ENCODE data around the gene RHOU. TPM values are rescaled to one million over a fixed set of nuclear protein-coding genes. Genes with fewer than 3 reads are reported as not detected.
"Not testable (repeated sequence)": the region's sequence is repeated elsewhere in the genome, so short reads cannot be mapped to it uniquely, and the experiment has no call there.

RHOU gene
- total RNA-seq, 4 donors from 2014 or later: 13.1 to 41.2 (median 26.6) TPM

DNA sequence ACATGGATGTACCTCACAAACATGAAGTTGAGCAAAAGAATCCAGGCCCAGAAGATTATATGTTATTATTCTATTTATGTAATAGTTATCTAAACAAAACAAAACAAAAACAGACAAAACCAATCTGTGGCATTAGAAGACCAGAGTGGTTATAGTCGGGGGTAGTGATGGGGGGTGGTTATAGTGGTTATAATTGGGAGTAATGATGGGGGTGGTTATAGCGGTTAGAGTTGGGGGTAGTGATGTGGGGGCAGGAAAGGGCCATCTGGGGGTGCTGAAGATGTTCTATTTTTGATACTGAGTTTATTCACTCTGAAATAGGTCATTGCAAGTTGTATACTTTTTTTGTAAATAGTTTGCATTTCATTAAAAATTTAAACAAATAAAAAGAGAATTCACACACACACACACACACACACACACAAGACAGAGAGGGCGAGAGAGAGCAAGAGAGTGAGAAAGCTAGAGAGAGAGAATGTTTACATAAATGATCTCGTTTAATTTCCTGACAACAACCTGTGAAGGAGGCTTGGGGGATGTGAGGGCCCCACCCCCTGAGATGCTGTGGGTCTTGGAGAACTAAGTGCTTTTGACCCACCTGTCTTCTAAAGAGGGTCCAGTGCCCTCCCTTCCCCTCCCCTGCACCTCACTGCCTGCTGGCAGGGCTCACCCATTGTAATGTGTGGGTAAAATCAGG lies 37.4 kb downstream of the RHOU start:
- no peak for TF ChIP-seq POLR2A (IDR thresholded peaks at IDR 0.05)
- TF ChIP-seq, protein P1, sequence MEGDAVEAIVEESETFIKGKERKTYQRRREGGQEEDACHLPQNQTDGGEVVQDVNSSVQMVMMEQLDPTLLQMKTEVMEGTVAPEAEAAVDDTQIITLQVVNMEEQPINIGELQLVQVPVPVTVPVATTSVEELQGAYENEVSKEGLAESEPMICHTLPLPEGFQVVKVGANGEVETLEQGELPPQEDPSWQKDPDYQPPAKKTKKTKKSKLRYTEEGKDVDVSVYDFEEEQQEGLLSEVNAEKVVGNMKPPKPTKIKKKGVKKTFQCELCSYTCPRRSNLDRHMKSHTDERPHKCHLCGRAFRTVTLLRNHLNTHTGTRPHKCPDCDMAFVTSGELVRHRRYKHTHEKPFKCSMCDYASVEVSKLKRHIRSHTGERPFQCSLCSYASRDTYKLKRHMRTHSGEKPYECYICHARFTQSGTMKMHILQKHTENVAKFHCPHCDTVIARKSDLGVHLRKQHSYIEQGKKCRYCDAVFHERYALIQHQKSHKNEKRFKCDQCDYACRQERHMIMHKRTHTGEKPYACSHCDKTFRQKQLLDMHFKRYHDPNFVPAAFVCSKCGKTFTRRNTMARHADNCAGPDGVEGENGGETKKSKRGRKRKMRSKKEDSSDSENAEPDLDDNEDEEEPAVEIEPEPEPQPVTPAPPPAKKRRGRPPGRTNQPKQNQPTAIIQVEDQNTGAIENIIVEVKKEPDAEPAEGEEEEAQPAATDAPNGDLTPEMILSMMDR (IDR thresholded peaks at IDR 0.05): no peak
- Histone ChIP-seq H3K36me3 (no peaks in the 10 kb centered on the region), H3K9me3 (no peaks in the 10 kb centered on the region), H3K4me3 (no peak overlapping the region), H3K27ac (no peak overlapping the region), H3K27me3 (no peaks in the 10 kb centered on the region), H3K4me1 (no peaks in the 10 kb centered on the region)
- no peak for DNase-seq
- intact Hi-C loops (cut with DNase I; ENCODE audit: low total_unique reads): no loop called here

- H3K27me3 ChIP-seq; DNase-seq; H3K27ac ChIP-seq; H3K36me3 ChIP-seq; H3K4me1 ChIP-seq; intact Hi-C loops (cut with DNase I; ENCODE audit: low total_unique reads); H3K4me3 ChIP-seq; H3K9me3 ChIP-seq: not testable (repeated sequence)
These were observed 40.7 kb downstream of the RHOU start for GRCh38 chr1:228775946-228776345.

GRCh38 chr1:228776449-228776848 lies 41.2 kb downstream of the RHOU start:
- H3K27me3 ChIP-seq: no peaks in the 10 kb centered on the region
- no peaks in the 10 kb centered on the region for H3K36me3 ChIP-seq
- DNase-seq: no peak
- no peaks in the 10 kb centered on the region for H3K9me3 ChIP-seq
- H3K4me1 ChIP-seq: no peaks in the 10 kb centered on the region
- intact Hi-C loops (cut with DNase I; ENCODE audit: low total_unique reads): no loop called here
- H3K4me3 ChIP-seq: no peak overlapping the region
- no peak for TF ChIP-seq POLR2A (IDR thresholded peaks at IDR 0.05)
- TF ChIP-seq, protein P1 (IDR thresholded peaks at IDR 0.05): no peak
- H3K27ac ChIP-seq: no peak overlapping the region

- DNase-seq: no peak
- Histone ChIP-seq H3K4me1 (no peaks in the 10 kb centered on the region), H3K27me3 (no peaks in the 10 kb centered on the region), H3K27ac (no peak overlapping the region), H3K9me3 (no peaks in the 10 kb centered on the region), H3K36me3 (no peaks in the 10 kb centered on the region), H3K4me3 (no peak overlapping the region)
- intact Hi-C loops (cut with DNase I; ENCODE audit: low total_unique reads): no loop called here
- TF ChIP-seq, protein P1 (IDR thresholded peaks at IDR 0.05): no peak
- TF ChIP-seq POLR2A (IDR thresholded peaks at IDR 0.05): no peak
These were observed 42.0 kb downstream of the RHOU start for GRCh38 chr1:228777236-228777635.

- Histone ChIP-seq H3K36me3 (no peaks in the 10 kb centered on the region), H3K27me3 (no peaks in the 10 kb centered on the region), H3K4me1 (no peaks in the 10 kb centered on the region), H3K4me3 (no peak overlapping the region), H3K9me3 (no peaks in the 10 kb centered on the region), H3K27ac (no peak overlapping the region)
- DNase-seq: no peak
- intact Hi-C loops (cut with DNase I; ENCODE audit: low total_unique reads): no loop called here
- TF ChIP-seq POLR2A (IDR thresholded peaks at IDR 0.05): no peak
- TF ChIP-seq, protein P1 (IDR thresholded peaks at IDR 0.05): no peak
These were observed 42.7 kb downstream of the RHOU start for GRCh38 chr1:228778026-228778425.

DNA sequence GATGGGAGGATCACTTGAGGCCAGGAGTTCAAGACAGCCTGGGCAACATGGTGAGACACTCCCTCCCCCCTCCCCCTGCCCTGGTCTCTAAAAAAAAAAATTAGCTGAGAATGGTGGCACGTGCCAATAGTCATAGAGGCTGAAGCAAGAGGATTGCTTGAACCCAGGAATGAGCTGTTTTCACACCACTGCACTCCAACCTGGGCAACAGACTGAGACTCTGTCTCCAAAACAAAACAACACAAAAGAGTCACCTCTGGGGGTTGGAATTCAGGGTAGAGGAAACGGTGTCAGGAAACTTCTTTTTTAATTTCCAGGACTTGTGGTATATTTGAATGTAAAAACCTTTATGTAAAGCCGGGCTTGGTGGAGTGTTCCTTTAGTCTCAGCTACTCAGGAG lies 43.2 kb downstream of the RHOU start:
- intact Hi-C loops (cut with DNase I; ENCODE audit: low total_unique reads): no loop called here
- H3K27ac ChIP-seq: no peak overlapping the region
- TF ChIP-seq POLR2A (IDR thresholded peaks at IDR 0.05): no peak
- TF ChIP-seq, protein P1 (IDR thresholded peaks at IDR 0.05): no peak
- H3K9me3 ChIP-seq: no peaks in the 10 kb centered on the region
- no peaks in the 10 kb centered on the region for H3K27me3 ChIP-seq
- H3K36me3 ChIP-seq: no peaks in the 10 kb centered on the region
- no peak overlapping the region for H3K4me3 ChIP-seq
- no peak for DNase-seq
- no peaks in the 10 kb centered on the region for H3K4me1 ChIP-seq
